Hepatocyte (in vitro differentiated cells): Measurements from ENCODE around the gene TAGLN.

Experiments used
- CTCF ChIP-seq: fragments of 200-600 bp; sonication (generic); IDR thresholded peaks from 2 replicates; pipeline ENCODE4 v1.5.1; 2016; ENCODE audit warnings: antibody characterized with exemption, mild to moderate bottlenecking; ENCODE audit not compliant: poor library complexity
- EZH2 ChIP-seq: fragments of 200-600 bp; sonication (generic); IDR thresholded peaks from 2 replicates; pipeline ENCODE4 v1.6.1; 2016; ENCODE audit warnings: antibody characterized with exemption, mild to moderate bottlenecking, borderline replicate concordance

- TF ChIP-seq CTCF = no peak
- no peak for TF ChIP-seq EZH2
Observed at GRCh38 chr11:117217141-117218084, 18.2 kb downstream of the TAGLN start.
